NCI-H2029 (cell line): Measurements from ENCODE around the gene SMS.

Experiments used
- DNase-seq: peaks from one replicate; lab custom pipeline; 2025; lab: John Stamatoyannopoulos, UW

Gene SMS

DNA sequence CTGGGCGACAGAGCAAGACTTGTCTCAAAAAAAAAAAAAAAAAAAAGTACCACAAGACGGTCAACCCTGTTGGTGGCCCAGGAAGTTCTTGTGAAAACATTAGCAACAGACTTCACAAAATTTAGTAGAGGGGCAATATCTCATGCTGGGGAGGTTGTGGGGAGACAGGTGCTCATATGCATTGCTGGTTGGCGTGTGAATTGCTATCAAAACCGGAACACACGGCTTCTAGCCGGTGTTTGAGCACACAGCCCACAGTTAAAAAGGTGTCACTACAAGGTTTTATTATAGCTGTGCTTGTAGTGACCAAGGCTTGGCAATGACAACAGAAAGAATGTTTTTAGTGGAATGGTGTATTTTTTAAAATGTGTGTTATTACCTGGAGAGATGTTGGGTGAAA is 41.8 kb downstream of the SMS start:
- no peak for DNase-seq

- peak; percentile 30 for DNase-seq
These were observed 44.8 kb downstream of the SMS start for GRCh38 chrX:21985332-21985777.

- DNase-seq = no peak
These were observed 46.1 kb downstream of the SMS start for GRCh38 chrX:21986596-21986995.

GRCh38 chrX:21989384-21989783 is 48.9 kb downstream of the SMS start:
- DNase-seq = no peak

- DNase-seq = no peak
These were observed 50.3 kb downstream of the SMS start for GRCh38 chrX:21990832-21991231.

- DNase-seq = no peak
These were observed 51.0 kb downstream of the SMS start for GRCh38 chrX:21991504-21991903.

DNA sequence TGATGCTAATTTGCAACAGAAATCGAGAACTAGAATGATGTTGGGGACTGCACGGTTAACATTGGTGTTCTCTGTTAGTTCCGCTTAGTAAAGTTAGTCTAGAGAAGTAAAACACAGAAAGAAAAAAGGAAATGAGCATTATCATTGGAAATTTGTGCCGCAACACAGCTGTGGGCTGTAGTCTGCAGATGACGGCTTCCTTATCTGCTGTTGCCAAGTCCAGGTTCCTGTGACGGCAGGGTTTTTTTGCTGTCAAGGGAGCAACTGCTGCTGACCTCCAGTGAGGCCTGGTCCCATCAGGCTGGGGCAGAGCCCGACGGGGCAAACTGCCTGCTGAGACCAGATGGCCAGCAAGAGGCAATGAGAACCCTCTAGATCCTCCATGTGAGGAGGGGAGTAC is 52.8 kb downstream of the SMS start:
- DNase-seq = no peak

- no peak for DNase-seq
These were observed 56.5 kb downstream of the SMS start for GRCh38 chrX:21996872-21997455.

- DNase-seq = no peak
These were observed 57.5 kb downstream of the SMS start for GRCh38 chrX:21998037-21998436.

GRCh38 chrX:22004866-22005265 is 64.4 kb downstream of the SMS start:
- no peak for DNase-seq

DNA sequence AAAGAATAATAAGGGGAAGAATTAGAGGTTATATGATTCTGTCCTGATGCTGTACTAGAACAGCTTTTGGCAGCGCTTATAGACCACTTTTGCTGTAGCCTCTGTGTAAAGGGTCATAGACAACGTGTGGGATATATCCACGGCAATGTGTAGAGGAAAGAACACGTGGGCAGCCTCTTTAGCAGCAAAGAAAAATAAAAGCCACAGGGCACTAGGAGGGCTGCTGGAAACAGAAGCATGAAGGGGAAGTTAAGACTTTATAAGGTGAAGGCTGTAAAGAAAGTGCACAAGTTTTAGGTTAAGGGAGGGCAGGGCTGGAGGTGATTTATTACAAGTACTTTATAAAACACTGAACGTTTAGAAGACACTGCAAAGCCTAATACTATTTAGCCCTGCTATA is 71.5 kb downstream of the SMS start:
- no peak for DNase-seq

- no peak for DNase-seq
These were observed 72.4 kb downstream of the SMS start for GRCh38 chrX:22012931-22013330.

- no peak for DNase-seq
These were observed 74.7 kb downstream of the SMS start for GRCh38 chrX:22015139-22015750.

- no peak for DNase-seq
These were observed 81.3 kb downstream of the SMS start for GRCh38 chrX:22021751-22022324.

- no peak for DNase-seq
These were observed 84.1 kb downstream of the SMS start for GRCh38 chrX:22024577-22024976.

DNA sequence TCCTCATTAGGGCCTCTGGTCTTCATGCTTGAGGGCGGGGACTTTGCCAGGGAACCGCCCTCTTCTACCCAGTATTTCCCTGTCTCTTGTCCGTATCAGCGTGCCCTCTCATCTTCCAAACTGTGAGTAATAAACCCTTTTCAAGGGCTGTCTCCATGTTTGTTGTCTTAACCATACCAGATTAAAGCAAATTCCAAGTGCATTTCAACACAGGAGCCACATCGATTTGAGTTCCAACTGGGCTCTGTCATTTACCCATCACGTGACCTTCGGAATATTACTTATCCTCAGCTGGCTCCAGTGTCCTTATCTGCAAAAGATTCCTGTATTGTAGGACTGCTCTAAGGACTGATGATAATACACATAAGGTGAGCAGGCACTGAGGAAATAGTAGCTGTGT is 85.2 kb downstream of the SMS start:
- DNase-seq = no peak

DNA sequence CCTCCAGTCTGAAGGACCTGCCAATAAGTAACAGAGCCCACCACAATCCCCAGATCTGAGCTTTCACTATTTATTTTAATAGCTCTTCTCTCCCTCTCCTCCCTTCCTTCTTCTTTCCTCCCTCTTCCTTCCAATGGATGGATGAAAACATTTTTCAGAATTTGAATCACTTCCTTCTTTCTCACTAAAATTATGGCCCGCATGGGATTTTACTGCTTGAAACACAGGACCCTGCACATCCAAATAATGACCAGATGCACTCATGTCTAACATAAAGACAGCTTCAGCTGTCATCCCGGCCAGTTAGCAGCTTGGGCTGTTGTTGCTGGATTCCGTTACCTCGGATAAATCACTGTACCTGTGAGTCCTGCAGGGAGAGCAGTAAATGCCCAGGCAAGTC is 86.2 kb downstream of the SMS start:
- no peak for DNase-seq

- no peak for DNase-seq
These were observed 91.6 kb downstream of the SMS start, which contains the start of gene PHEX for GRCh38 chrX:22032084-22032483. Gene PHEX, plus strand, starts transcription at chrX:22032325. Its CDS starts 681 bp downstream, at chrX:22033006.

- DNase-seq = no peak
These were observed 92.0 kb downstream of the SMS start for GRCh38 chrX:22032506-22032905.

- no peak for DNase-seq
These were observed 93.3 kb downstream of the SMS start for GRCh38 chrX:22033818-22034217.

GRCh38 chrX:22035236-22035635 is 94.7 kb downstream of the SMS start:
- no peak for DNase-seq

GRCh38 chrX:22037225-22037624 is 96.7 kb downstream of the SMS start:
- DNase-seq = no peak

DNA sequence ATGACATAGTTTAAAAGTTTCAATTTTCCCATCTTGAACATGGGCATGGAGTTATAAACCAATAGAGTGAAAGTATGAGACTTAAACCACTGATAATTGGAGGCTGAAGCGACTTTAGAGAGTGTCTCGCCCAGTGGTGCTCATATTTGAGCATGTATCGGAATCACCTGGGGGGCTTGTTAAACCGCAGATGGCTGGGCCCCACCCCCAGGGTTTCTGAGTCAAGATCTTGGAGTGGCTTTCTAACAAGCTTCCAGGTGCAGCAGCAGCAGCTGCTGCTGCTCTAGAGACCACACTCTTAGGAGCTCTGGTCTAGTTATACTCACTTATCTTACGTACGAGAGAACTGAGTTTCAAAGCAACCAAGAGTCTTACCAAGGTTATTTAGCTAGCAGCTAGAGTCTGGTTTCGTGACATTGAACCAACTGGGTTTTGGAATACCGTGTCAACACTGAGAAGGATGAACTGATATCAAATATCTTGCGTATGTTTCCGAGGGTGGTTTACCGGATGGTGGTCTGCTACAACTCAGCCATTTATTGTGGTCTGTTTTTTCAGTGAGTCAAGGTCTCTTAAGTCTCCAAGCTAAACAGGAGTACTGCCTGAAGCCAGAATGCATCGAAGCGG is 97.5 kb downstream of the SMS start:
- no peak for DNase-seq
